ENCODE data around the gene TXNDC2. TPM values are rescaled to one million over a fixed set of nuclear protein-coding genes. Genes with fewer than 3 reads are reported as not detected.

The TXNDC2 gene

GRCh38 chr18:9931678-9932077 lies 45.9 kb downstream of the TXNDC2 start:
- Histone ChIP-seq H4K91ac (ENCODE audit: low read depth, low read length, poor library complexity) (no peak overlapping the region), H2BK12ac (ENCODE audit: low read length) (no peak overlapping the region), H3K36me3 (replicated peaks in 1 of 2; ENCODE audit: control insufficient read depth in 2 of 2, insufficient read depth in 2 of 2, low read length in 2 of 2) (peaks cover 2 to 48% of the 10 kb centered on the region in 2 donors), H3K23ac (ENCODE audit: low read depth, low read length, poor library complexity) (no peak overlapping the region), H3K4me2 (ENCODE audit: insufficient read depth, low read length, poor library complexity, severe bottlenecking) (no peak overlapping the region), H3K4me1 (ENCODE audit: control insufficient read depth in 2 of 2, insufficient read depth in 1 of 2, low read depth in 1 of 2, low read length in 2 of 2) (peaks cover 0 to 6% of the 10 kb centered on the region in 2 donors), H3K27ac (replicated peaks; ENCODE audit: low read length) (no peak overlapping the region), H2AFZ (ENCODE audit: low read length) (no peak overlapping the region), H2BK15ac (ENCODE audit: low read length) (no peak overlapping the region), H3K9me3 (replicated peaks in 1 of 2; ENCODE audit: control insufficient read depth in 2 of 2, insufficient read depth in 1 of 2, low read depth in 1 of 2, low read length in 2 of 2) (no peaks in the 10 kb centered on the region), H4K8ac (ENCODE audit: low read depth, low read length) (no peak overlapping the region), H3K4me3 (ENCODE audit: low read length in 2 of 2) (no peak overlapping the region), H3K14ac (ENCODE audit: low read length) (no peak overlapping the region), H3K79me1 (ENCODE audit: low read depth, low read length) (peaks cover 2% of the 10 kb centered on the region), H3K18ac (ENCODE audit: low read length) (no peak overlapping the region), H2BK120ac (ENCODE audit: low read depth, low read length) (no peak overlapping the region), H3K4ac (ENCODE audit: low read length) (no peak overlapping the region), H2BK5ac (ENCODE audit: low read length) (no peak overlapping the region), H2AK5ac (ENCODE audit: low read depth, low read length) (no peak overlapping the region), H3K27me3 (ENCODE audit: control insufficient read depth in 3 of 3, insufficient read depth in 3 of 3, low read depth in 1 of 3, low read length in 3 of 3) (no peaks in the 10 kb centered on the region), H3K9ac (ENCODE audit: low read depth, low read length, poor library complexity) (no peak overlapping the region)
- no peak for DNase-seq (ENCODE audit: low spot score)
- WGBS, 2 donors (ENCODE audit: extremely low coverage in 2 of 2, insufficient read length in 2 of 2, insufficient replicate concordance in 1 of 2), result no CpG with 5 or more reads among the region's 5 CpGs

GRCh38 chr18:9933865-9934264 lies 48.1 kb downstream of the TXNDC2 start:
- H3K4me2 ChIP-seq (ENCODE audit: insufficient read depth, low read length, poor library complexity, severe bottlenecking), result no peak overlapping the region
- no peak overlapping the region for H2BK15ac ChIP-seq (ENCODE audit: low read length)
- no peak overlapping the region for H2AK5ac ChIP-seq (ENCODE audit: low read depth, low read length)
- no peak overlapping the region for H2BK5ac ChIP-seq (ENCODE audit: low read length)
- WGBS, 2 donors (ENCODE audit: extremely low coverage in 2 of 2, insufficient read length in 2 of 2, insufficient replicate concordance in 1 of 2), result no CpG with 5 or more reads among the region's 3 CpGs
- H2BK12ac ChIP-seq (ENCODE audit: low read length), result no peak overlapping the region
- H4K8ac ChIP-seq (ENCODE audit: low read depth, low read length), result no peak overlapping the region
- no peak overlapping the region for H3K9ac ChIP-seq (ENCODE audit: low read depth, low read length, poor library complexity)
- H3K4me3 ChIP-seq (ENCODE audit: low read length in 2 of 2), result no peak overlapping the region
- H3K27me3 ChIP-seq (ENCODE audit: control insufficient read depth in 3 of 3, insufficient read depth in 3 of 3, low read depth in 1 of 3, low read length in 3 of 3), result no peaks in the 10 kb centered on the region
- no peak for DNase-seq (ENCODE audit: low spot score)
- peaks cover 2% of the 10 kb centered on the region for H3K79me1 ChIP-seq (ENCODE audit: low read depth, low read length)
- no peaks in the 10 kb centered on the region for H3K9me3 ChIP-seq (replicated peaks in 1 of 2; ENCODE audit: control insufficient read depth in 2 of 2, insufficient read depth in 1 of 2, low read depth in 1 of 2, low read length in 2 of 2)
- H3K36me3 ChIP-seq (replicated peaks in 1 of 2; ENCODE audit: control insufficient read depth in 2 of 2, insufficient read depth in 2 of 2, low read length in 2 of 2), result peaks cover 2 to 70% of the 10 kb centered on the region in 2 donors
- no peak overlapping the region for H3K27ac ChIP-seq (replicated peaks; ENCODE audit: low read length)
- H3K4me1 ChIP-seq (ENCODE audit: control insufficient read depth in 2 of 2, insufficient read depth in 1 of 2, low read depth in 1 of 2, low read length in 2 of 2), result no peaks in the 10 kb centered on the region
- no peak overlapping the region for H2BK120ac ChIP-seq (ENCODE audit: low read depth, low read length)
- no peak overlapping the region for H4K91ac ChIP-seq (ENCODE audit: low read depth, low read length, poor library complexity)
- no peak overlapping the region for H3K23ac ChIP-seq (ENCODE audit: low read depth, low read length, poor library complexity)
- no peak overlapping the region for H3K18ac ChIP-seq (ENCODE audit: low read length)
- H3K4ac ChIP-seq (ENCODE audit: low read length), result no peak overlapping the region
- H2AFZ ChIP-seq (ENCODE audit: low read length), result no peak overlapping the region
- no peak overlapping the region for H3K14ac ChIP-seq (ENCODE audit: low read length)

GRCh38 chr18:9934274-9934673 lies 48.5 kb downstream of the TXNDC2 start:
- Histone ChIP-seq H4K91ac (ENCODE audit: low read depth, low read length, poor library complexity) (no peak overlapping the region), H3K4ac (ENCODE audit: low read length) (no peak overlapping the region), H2BK5ac (ENCODE audit: low read length) (no peak overlapping the region), H3K79me1 (ENCODE audit: low read depth, low read length) (peaks cover 2% of the 10 kb centered on the region), H3K4me3 (ENCODE audit: low read length in 2 of 2) (no peak overlapping the region), H4K8ac (ENCODE audit: low read depth, low read length) (no peak overlapping the region), H2BK12ac (ENCODE audit: low read length) (no peak overlapping the region), H3K14ac (ENCODE audit: low read length) (no peak overlapping the region), H3K4me1 (ENCODE audit: control insufficient read depth in 2 of 2, insufficient read depth in 1 of 2, low read depth in 1 of 2, low read length in 2 of 2) (no peaks in the 10 kb centered on the region), H3K27me3 (ENCODE audit: control insufficient read depth in 3 of 3, insufficient read depth in 3 of 3, low read depth in 1 of 3, low read length in 3 of 3) (no peaks in the 10 kb centered on the region), H3K18ac (ENCODE audit: low read length) (no peak overlapping the region), H3K4me2 (ENCODE audit: insufficient read depth, low read length, poor library complexity, severe bottlenecking) (no peak overlapping the region), H3K36me3 (replicated peaks in 1 of 2; ENCODE audit: control insufficient read depth in 2 of 2, insufficient read depth in 2 of 2, low read length in 2 of 2) (peaks cover 2 to 74% of the 10 kb centered on the region in 2 donors), H3K9ac (ENCODE audit: low read depth, low read length, poor library complexity) (no peak overlapping the region), H2BK15ac (ENCODE audit: low read length) (no peak overlapping the region), H2AFZ (ENCODE audit: low read length) (no peak overlapping the region), H3K9me3 (replicated peaks in 1 of 2; ENCODE audit: control insufficient read depth in 2 of 2, insufficient read depth in 1 of 2, low read depth in 1 of 2, low read length in 2 of 2) (no peaks in the 10 kb centered on the region), H3K23ac (ENCODE audit: low read depth, low read length, poor library complexity) (no peak overlapping the region), H2AK5ac (ENCODE audit: low read depth, low read length) (no peak overlapping the region), H2BK120ac (ENCODE audit: low read depth, low read length) (no peak overlapping the region), H3K27ac (replicated peaks; ENCODE audit: low read length) (no peak overlapping the region)
- no peak for DNase-seq (ENCODE audit: low spot score)
- no CpG with 5 or more reads among the region's 3 CpGs for WGBS, 2 donors (ENCODE audit: extremely low coverage in 2 of 2, insufficient read length in 2 of 2, insufficient replicate concordance in 1 of 2)

Small RNAs within 50 kb of the gene (small RNA-seq; reads per million reads assigned to genes)
- not detected for gene RNA5SP449 (ENCODE audit: insufficient read depth)
- gene RNA5SP450 (ENCODE audit: insufficient read depth), result not detected

All from neuronal stem cell (in vitro differentiated cells).